HepG2 (cell line): ENCODE results near the gene CEP89. TPM values are rescaled to one million over a fixed set of nuclear protein-coding genes. Genes with fewer than 3 reads are reported as not detected.

ENCODE experiments used
- ATAC-seq: fragments of 200-7000 bp; cut with Tn5 transposase; 3 replicates; pipeline ENCODE4 v1.9.1; 2020; ENCODE audit warnings: mild to moderate bottlenecking, moderate library complexity
- BruUV-seq: library from RNA; stranded (reverse); fragments of 400-500 nt; replicated peaks from 2 replicates; lab custom pipeline; 2021; lab: Mats Ljungman, UMichigan
- CTCF ChIA-PET: fragments of 300-600 bp; formaldehyde crosslinking; extraction: SDS; loops from one replicate; lab custom pipeline; 2021; ENCODE audit warnings: low total read pairs, inconsistent platforms, low intra/inter-chr PET ratio; lab: Yijun Ruan, JAX
- POLR2A ChIA-PET: fragments of 350-600 bp; sonication (Branson Sonifier 250); formaldehyde crosslinking; loops from one replicate; lab custom pipeline; 2020; ENCODE audit warnings: antibody characterized with exemption, inconsistent platforms; lab: Yijun Ruan, JAX
- DNase-seq: peaks from one replicate; pipeline ENCODE4 v3.0.0-alpha.2; 2015; ENCODE audit warnings: low spot score
- FAIRE-seq: peaks from 3 replicates; lab custom pipeline; 2011; peaks lifted over from hg19 to GRCh38; lab: Jason Lieb, UNC
- H2AFZ ChIP-seq: one replicate; pipeline ENCODE4 v1.6.1; 2011; ENCODE audit warnings: low read length, inconsistent platforms
- H3K27ac ChIP-seq: fragments of 300-600 bp; 3 replicates; pipeline ENCODE4 v1.8.0; 2011; ENCODE audit warnings: mixed run types, mild to moderate bottlenecking, mixed read lengths, low read length, inconsistent platforms; ENCODE audit not compliant: insufficient read depth; ENCODE audit errors: extremely low read length
- H3K27me3 ChIP-seq, 2 experiments: fragments of 200-600 bp in 1 of 2; 2 replicates in 1 of 2; 3 replicates in 1 of 2; pipeline versions ENCODE4 v1.6.0 to v1.8.0; 2011; ENCODE audit warnings: low read length in 2 of 2, mild to moderate bottlenecking in 2 of 2, moderate library complexity in 2 of 2, inconsistent platforms in 1 of 2; ENCODE audit not compliant: insufficient read depth in 2 of 2, control insufficient read depth in 1 of 2
- H3K36me3 ChIP-seq, 2 experiments: fragments of 200-600 bp in 1 of 2; replicated peaks in 1 of 2; 2 replicates in 1 of 2; 3 replicates in 1 of 2; pipeline versions ENCODE4 v1.5.1 to v1.8.0; 2011; ENCODE audit warnings: low read length in 2 of 2, inconsistent platforms in 1 of 2; ENCODE audit not compliant: insufficient read depth in 2 of 2, control insufficient read depth in 1 of 2
- H3K4me1 ChIP-seq: 2 replicates; pipeline ENCODE4 v1.5.1; 2012; ENCODE audit warnings: low read length, inconsistent platforms; ENCODE audit not compliant: insufficient read depth
- H3K4me2 ChIP-seq: 2 replicates; pipeline ENCODE4 v1.6.0; 2011; ENCODE audit warnings: low read depth, low read length, inconsistent platforms
- H3K4me3 ChIP-seq, 3 experiments: fragments of 200-600 bp in 1 of 3; sonication (generic), shearing (Covaris generic) in 1 of 3; replicated peaks in 1 of 3; 2 replicates each; pipeline ENCODE4 v1.5.1; 2011 to 2016; ENCODE audit warnings: low read length in 3 of 3, inconsistent platforms in 2 of 3, low read depth in 2 of 3, mild to moderate bottlenecking in 2 of 3, control low read depth in 1 of 3, mixed read lengths in 1 of 3; ENCODE audit not compliant: insufficient read depth in 1 of 3
- H3K79me2 ChIP-seq: one replicate; pipeline ENCODE4 v1.6.1; 2011; ENCODE audit warnings: low read length, inconsistent platforms; ENCODE audit not compliant: insufficient read depth
- H3K9ac ChIP-seq: 2 replicates; pipeline ENCODE4 v1.6.0; 2011; ENCODE audit warnings: mild to moderate bottlenecking, low read depth, low read length, inconsistent platforms; ENCODE audit not compliant: insufficient read depth
- H3K9me3 ChIP-seq: 2 replicates; pipeline ENCODE4 v1.5.1; 2012; ENCODE audit warnings: mild to moderate bottlenecking, low read length
- H4K20me1 ChIP-seq: 2 replicates; pipeline ENCODE4 v1.6.0; 2011; ENCODE audit warnings: inconsistent platforms, mild to moderate bottlenecking, low read length, moderate library complexity; ENCODE audit not compliant: insufficient read depth
- ASH2L ChIP-seq: fragments of 300-600, 200-600 bp; sonication (generic); IDR thresholded peaks from 2 replicates; pipeline ENCODE4 v1.7.0; 2017; ENCODE audit warnings: low read depth, mild to moderate bottlenecking, moderate library complexity, mixed read lengths, low read length; ENCODE audit not compliant: insufficient read length
- GABPA ChIP-seq, 2 experiments: IDR thresholded peaks; 2 replicates each; pipeline ENCODE4 v1.6.1; 2011 to 2016; ENCODE audit warnings: low read depth in 2 of 2, low read length in 1 of 2, missing biosample characterization in 1 of 2, missing genetic modification characterization in 1 of 2
- U2AF2 ChIP-seq: fragments of 200-400 bp; formaldehyde crosslinking; IDR thresholded peaks from 2 replicates; pipeline ENCODE4 v1.6.1; 2017; ENCODE audit warnings: low read depth, mild to moderate bottlenecking, low read length
- ZNF432 ChIP-seq: sonication (generic); formaldehyde crosslinking; IDR thresholded peaks from 2 replicates; pipeline ENCODE4 v1.5.0; 2020; ENCODE audit warnings: missing genetic modification reagents, mild to moderate bottlenecking, borderline replicate concordance
- ZNF484 ChIP-seq: sonication (generic); formaldehyde crosslinking; IDR thresholded peaks from 2 replicates; pipeline ENCODE4 v1.5.1; 2020; ENCODE audit warnings: mild to moderate bottlenecking, low read depth, missing genetic modification reagents, borderline replicate concordance
- WGBS: methylation state at CpG from one replicate; pipeline ENCODE4 v1.1.6; 2017; ENCODE audit warnings: low lambda C conversion rate; 5-methylcytosine and 5-hydroxymethylcytosine counted together
- in situ Hi-C: cut with HindIII; loops from 2 replicates; pipeline ENCODE4 v1.10.0; 2017; ENCODE audit warnings: low pct_unique_long_range_greater_than_20kb; ENCODE audit not compliant: extremely low pct_ligation_motif_present
- intact Hi-C: fragments of 100-400 bp; cut with micrococcal nuclease; formaldehyde crosslinking; loops from one replicate; pipeline ENCODE4 v1.10.0; 2022; ENCODE audit not compliant: unreplicated experiment
- polyA plus RNA-seq, 8 experiments: library from polyadenylated mRNA; depleted of rRNA in 3 of 8; stranded (reverse) in 7 of 8; unstranded in 1 of 8; fragments of >200 nt; fragmentation: Illumina TruSeq in 4 of 8; extraction: Trizol in 4 of 8; gene quantifications; 2 replicates each; pipeline versions ENCODE4 v1.2.1 to v1.2.3, GENCODE V29; 2011 to 2016; ENCODE audit warnings: low read depth in 4 of 8, missing spikeins in 1 of 8, mixed read lengths in 1 of 8; ENCODE audit not compliant: insufficient read depth in 1 of 8
- total RNA-seq, 5 experiments: library from RNA; depleted of rRNA; stranded (reverse); fragments of >200 nt; fragmentation: Illumina TruSeq; extraction: Trizol; gene quantifications; 2 replicates each; pipeline ENCODE4 v1.2.3, GENCODE V29; 2016; ENCODE audit warnings: low read depth in 1 of 5
- TF ChIP-seq, protein P1 (sequence below): sonication (generic); formaldehyde crosslinking; IDR thresholded peaks from 2 replicates; pipeline ENCODE4 v1.8.1; 2023; ENCODE audit warnings: mild to moderate bottlenecking, moderate library complexity, missing genetic modification reagents

Gene CEP89
- total and polyA plus RNA-seq, 2 of the 13 experiments (the other 11 are each of a cell fraction or from before 2014, with no cell fraction given) = 7.2 to 10.9 TPM

DNA sequence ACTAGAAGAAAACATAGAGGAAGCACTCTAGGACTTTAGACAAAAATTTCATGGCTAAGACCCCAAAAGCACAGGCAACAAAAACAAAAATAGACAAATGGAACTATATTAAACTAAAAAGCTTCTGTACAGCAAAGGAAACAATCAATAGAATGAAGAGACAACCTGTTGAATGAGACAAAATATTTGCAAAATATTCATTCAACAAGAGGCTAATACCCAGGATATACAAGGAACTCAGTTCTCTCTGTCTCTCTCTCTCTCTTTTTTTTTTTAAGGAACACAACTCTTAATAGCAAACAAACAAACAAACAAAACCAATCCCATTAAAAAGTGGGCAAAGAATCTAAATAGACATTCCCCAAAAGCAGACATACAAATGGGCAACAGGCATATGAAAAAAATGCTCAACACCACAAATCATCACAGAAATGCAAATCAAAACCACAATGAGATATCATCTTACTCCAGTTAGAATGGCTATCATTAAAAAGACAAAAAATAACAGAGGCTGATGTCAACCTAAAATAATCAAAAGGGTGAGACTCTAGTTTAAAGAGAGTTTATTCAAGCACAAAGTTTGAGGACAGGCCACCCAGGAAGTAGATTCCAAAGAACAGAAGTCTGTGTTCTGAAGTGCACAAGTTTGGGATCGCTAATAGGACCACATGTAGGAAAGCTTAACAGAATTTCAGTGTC is 75.1 kb downstream of the CEP89 start (continued):
- TF ChIP-seq GABPA (IDR thresholded peaks at IDR 0.05; ENCODE audit: low read depth, low read length) = no peak
- no peak for TF ChIP-seq GABPA (CRISPR knock-in tag; IDR thresholded peaks at IDR 0.05; ENCODE audit: low read depth)
- TF ChIP-seq U2AF2 = no peak
- TF ChIP-seq ZNF484 (CRISPR knock-in tag) = no peak

DNA sequence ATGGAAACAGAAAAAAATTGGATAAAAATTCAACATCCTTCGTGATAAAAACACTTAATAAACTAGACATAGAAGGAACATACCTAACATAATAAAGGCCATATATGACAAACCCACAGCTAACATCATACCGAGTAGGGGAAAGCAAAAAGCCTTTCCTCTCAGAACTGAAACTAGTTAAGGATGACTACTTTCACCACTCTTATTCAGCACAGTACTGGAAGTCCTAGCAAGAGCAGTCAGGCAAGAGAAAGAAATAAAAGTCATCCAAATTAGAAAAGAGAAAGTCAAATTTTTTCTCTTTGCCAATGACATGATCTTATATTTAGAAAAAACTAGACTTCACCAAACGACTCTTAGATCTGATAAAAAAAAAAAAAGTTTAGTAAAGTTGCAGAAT is 76.4 kb downstream of the CEP89 start:
- DNase-seq = no peak
- no peak overlapping the region for H3K4me3 ChIP-seq
- H3K79me2 ChIP-seq = no peaks in the 10 kb centered on the region
- H3K4me2 ChIP-seq = no peak overlapping the region
- intact Hi-C loops = no loop called here
- in situ Hi-C loops = no loop called here
- H4K20me1 ChIP-seq = no peaks in the 10 kb centered on the region
- POLR2A ChIA-PET = no interaction called here
- BruUV-seq = no TSS peak
- no peak for TF ChIP-seq ASH2L
- TF ChIP-seq, protein P1, sequence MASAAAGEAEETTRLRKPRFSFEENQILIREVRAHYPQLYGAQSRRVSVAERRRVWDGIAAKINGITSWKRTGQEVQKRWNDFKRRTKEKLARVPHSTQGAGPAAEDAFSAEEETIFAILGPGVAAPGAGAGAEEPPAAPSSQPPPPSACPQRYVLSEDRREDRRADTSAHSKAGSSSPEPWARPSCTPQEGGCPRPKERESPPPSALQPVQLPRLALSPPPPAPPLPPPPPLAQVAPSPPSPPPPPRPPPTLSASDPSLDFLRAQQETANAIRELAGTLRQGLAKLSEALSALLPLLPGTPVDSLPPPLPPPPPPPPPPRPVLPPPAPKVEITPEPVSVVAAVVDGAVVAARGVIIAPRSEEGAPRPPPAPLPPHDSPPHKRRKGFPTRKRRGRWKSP (CRISPR knock-in tag) = no peak
- no peak for TF ChIP-seq ZNF432 (CRISPR knock-in tag)
- TF ChIP-seq, all 625 proteins: peak for 0
- no peaks in the 10 kb centered on the region for H3K27me3 ChIP-seq
- CTCF ChIA-PET = no interaction called here
- no peak for FAIRE-seq
- H3K36me3 ChIP-seq = no peaks in the 10 kb centered on the region; a peak in 1 of 5 replicates
- H3K9ac ChIP-seq = no peak overlapping the region
- peaks cover 14% of the 10 kb centered on the region for H3K9me3 ChIP-seq
- ATAC-seq = no peak
- no peak overlapping the region for H2AFZ ChIP-seq
- H3K4me1 ChIP-seq = no peaks in the 10 kb centered on the region
- no peak overlapping the region for H3K27ac ChIP-seq
- 77% methylated on average over 3 of the region's 3 CpGs for WGBS
